ENCODE results near the gene TMEM187. TPM values are rescaled to one million over a fixed set of nuclear protein-coding genes. Genes with fewer than 3 reads are reported as not detected.

Gene TMEM187
- total and polyA plus RNA-seq, 2 of the 4 experiments (the other 2 are of a cell fraction): 3.4 to 6.2 TPM

DNA sequence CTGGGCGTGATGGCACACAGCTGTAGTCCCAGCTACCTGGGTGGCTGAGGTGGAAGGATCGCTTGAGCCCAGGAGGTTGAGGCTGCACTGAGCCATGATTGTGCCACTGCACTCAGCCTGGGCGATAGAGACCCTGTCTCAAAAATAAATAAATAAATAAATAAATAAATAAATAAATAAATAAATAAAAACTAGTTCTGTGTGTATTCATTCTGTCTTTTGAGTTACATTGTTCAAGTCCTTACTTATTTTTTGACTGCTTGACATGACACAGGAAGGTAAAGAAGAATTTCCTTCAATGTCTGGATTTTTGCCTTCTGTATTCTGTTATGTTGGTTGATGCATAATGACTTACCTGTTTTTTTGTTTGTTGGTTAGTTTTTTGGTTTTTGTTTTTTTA lies 35.5 kb upstream of the TMEM187 start:
- H3K18ac ChIP-seq (ENCODE audit: low read depth, low read length): no peak overlapping the region
- ATAC-seq (ENCODE audit: low read depth): no peak

More for the DNA sequence above, 35.5 kb upstream of the TMEM187 start:
- Histone ChIP-seq H3K4me2 (ENCODE audit: low read depth, low read length) (no peak overlapping the region), H2BK5ac (ENCODE audit: low read depth, low read length, poor library complexity, severe bottlenecking) (no peak overlapping the region), H4K5ac (ENCODE audit: low read depth, low read length) (no peak overlapping the region), H4K20me1 (ENCODE audit: insufficient read depth, low read length) (peaks cover 15% of the 10 kb centered on the region; the same call in 1 of the 2 replicates), H3K9ac (ENCODE audit: low read depth, low read length) (no peak overlapping the region), H3K27ac (ENCODE audit: insufficient read depth, low read length) (no peak overlapping the region), H3K9me3 (ENCODE audit: control insufficient read depth, insufficient read depth, low read length) (no peaks in the 10 kb centered on the region), H2AK9ac (replicated peaks; ENCODE audit: low read depth, low read length, poor library complexity) (no peak overlapping the region), H3K27me3 (ENCODE audit: control insufficient read depth, insufficient read depth, low read length) (peaks cover 3% of the 10 kb centered on the region; the same call in 1 of the 2 replicates), H4K8ac (ENCODE audit: low read depth in 2 of 2, low read length in 2 of 2) (no peak overlapping the region), H3K9me1 (ENCODE audit: insufficient read depth, low read length) (no peaks in the 10 kb centered on the region), H2BK120ac (ENCODE audit: low read depth, low read length) (no peak overlapping the region), H4K91ac (ENCODE audit: insufficient read depth, low read depth, low read length) (no peak overlapping the region), H2BK15ac (ENCODE audit: low read depth, low read length) (no peak overlapping the region), H3K4ac (ENCODE audit: low read depth, low read length) (no peak overlapping the region), H3K56ac (ENCODE audit: extremely low read depth, insufficient read depth, low read length) (no peak overlapping the region), H3K4me1 (ENCODE audit: control insufficient read depth, insufficient read depth, low read length) (peaks cover 2% of the 10 kb centered on the region; the same call in 1 of the 2 replicates), H3K4me3 (ENCODE audit: insufficient read depth, low read depth, low read length) (no peak overlapping the region), H2BK20ac (ENCODE audit: low read depth, low read length) (no peak overlapping the region), H3K23ac (ENCODE audit: low read depth, low read length) (no peak overlapping the region), H2AK5ac (ENCODE audit: low read depth, low read length) (no peak overlapping the region), H3K79me1 (ENCODE audit: low read depth in 1 of 2, low read length in 2 of 2) (peaks cover 4 to 9% of the 10 kb centered on the region in 2 experiments; a peak in 2 of 4 replicates), H3K36me3 (ENCODE audit: control insufficient read depth, insufficient read depth, low read length) (peaks cover 4% of the 10 kb centered on the region; the same call in 1 of the 2 replicates), H2AFZ (replicated peaks; ENCODE audit: low read length, poor library complexity) (no peak overlapping the region), H3K14ac (replicated peaks; ENCODE audit: low read depth, low read length) (no peak overlapping the region)
- TF ChIP-seq MAZ (IDR thresholded peaks at IDR 0.05; ENCODE audit: borderline replicate concordance, low read depth, low read length): no peak
- no peak for TF ChIP-seq MXI1 (IDR thresholded peaks at IDR 0.05; ENCODE audit: borderline replicate concordance, low read depth, low read length)
- TF ChIP-seq, protein P1, sequence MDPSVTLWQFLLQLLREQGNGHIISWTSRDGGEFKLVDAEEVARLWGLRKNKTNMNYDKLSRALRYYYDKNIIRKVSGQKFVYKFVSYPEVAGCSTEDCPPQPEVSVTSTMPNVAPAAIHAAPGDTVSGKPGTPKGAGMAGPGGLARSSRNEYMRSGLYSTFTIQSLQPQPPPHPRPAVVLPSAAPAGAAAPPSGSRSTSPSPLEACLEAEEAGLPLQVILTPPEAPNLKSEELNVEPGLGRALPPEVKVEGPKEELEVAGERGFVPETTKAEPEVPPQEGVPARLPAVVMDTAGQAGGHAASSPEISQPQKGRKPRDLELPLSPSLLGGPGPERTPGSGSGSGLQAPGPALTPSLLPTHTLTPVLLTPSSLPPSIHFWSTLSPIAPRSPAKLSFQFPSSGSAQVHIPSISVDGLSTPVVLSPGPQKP (IDR thresholded peaks at IDR 0.05; ENCODE audit: borderline replicate concordance, low read depth, low read length): no peak
- no peak for TF ChIP-seq CTCF (conservative IDR thresholded peaks at IDR 0.05; ENCODE audit: low read depth, low read length)
- no peak for TF ChIP-seq RCOR1 (IDR thresholded peaks at IDR 0.05; ENCODE audit: insufficient replicate concordance, low read length)
- TF ChIP-seq SMC3 (IDR thresholded peaks at IDR 0.05; ENCODE audit: low read depth, low read length): no peak
- TF ChIP-seq NFE2L2 (IDR thresholded peaks at IDR 0.05; ENCODE audit: low read depth, low read length): no peak
- TF ChIP-seq CHD1 (IDR thresholded peaks at IDR 0.05; ENCODE audit: low read depth, low read length): no peak
- TF ChIP-seq FOS (IDR thresholded peaks at IDR 0.05; ENCODE audit: low read depth, low read length): no peak
- no peak for TF ChIP-seq RFX5 (IDR thresholded peaks at IDR 0.05; ENCODE audit: low read depth, low read length)
- no peak for TF ChIP-seq MAFK (IDR thresholded peaks at IDR 0.05; ENCODE audit: low read depth, low read length)
- TF ChIP-seq RAD21 (IDR thresholded peaks at IDR 0.05; ENCODE audit: low read length): no peak
- TF ChIP-seq BHLHE40 (IDR thresholded peaks at IDR 0.05; ENCODE audit: low read depth, low read length): no peak
- no peak for TF ChIP-seq CEBPB (IDR thresholded peaks at IDR 0.05; ENCODE audit: low read depth, low read length)
- no peak for TF ChIP-seq POLR2A (IDR thresholded peaks at IDR 0.05; ENCODE audit: low read depth, low read length)
- TF ChIP-seq, protein P2, sequence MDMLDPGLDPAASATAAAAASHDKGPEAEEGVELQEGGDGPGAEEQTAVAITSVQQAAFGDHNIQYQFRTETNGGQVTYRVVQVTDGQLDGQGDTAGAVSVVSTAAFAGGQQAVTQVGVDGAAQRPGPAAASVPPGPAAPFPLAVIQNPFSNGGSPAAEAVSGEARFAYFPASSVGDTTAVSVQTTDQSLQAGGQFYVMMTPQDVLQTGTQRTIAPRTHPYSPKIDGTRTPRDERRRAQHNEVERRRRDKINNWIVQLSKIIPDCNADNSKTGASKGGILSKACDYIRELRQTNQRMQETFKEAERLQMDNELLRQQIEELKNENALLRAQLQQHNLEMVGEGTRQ (IDR thresholded peaks at IDR 0.05; ENCODE audit: low read depth, low read length): no peak
- in situ Hi-C loops (cut with MboI; ENCODE audit: low sequenced_read_pairs) (no loop called here), intact Hi-C loops (cut with micrococcal nuclease) (no loop called here), dilution Hi-C loops (cut with HindIII; ENCODE audit: low sequenced_read_pairs, unreplicated experiment) (no loop called here)
- ChIA-PET CTCF (no interaction called here), POLR2A (ENCODE audit: unreplicated experiment) (no interaction called here)
- no peak for DNase-seq
- WGBS, 2 experiments (ENCODE audit: extremely low coverage in 2 of 2, insufficient read length in 1 of 2): no CpG with 5 or more reads among the region's 3 CpGs
- no TSS peak for BruUV-seq (replicated peaks)

Data from IMR-90 (cell line).